Fibroblast of villous mesenchyme (primary cell): ENCODE data around the gene TRAK2. TPM values are rescaled to one million over a fixed set of nuclear protein-coding genes. Genes with fewer than 3 reads are reported as not detected.
A peak's percentile ranks its signal among the peaks of the same experiment; 100 is the strongest.
"Not testable (repeated sequence)": the region's sequence is repeated elsewhere in the genome, so short reads cannot be mapped to it uniquely, and the experiment has no call there.

ENCODE experiments used
- DNase-seq: peaks from one replicate; pipeline ENCODE4 v3.0.0-alpha.2; 2010; ENCODE audit warnings: low read depth
- H3K4me3 ChIP-seq: 2 replicates; pipeline ENCODE4 v1.5.1; 2011; ENCODE audit warnings: low read depth, mild to moderate bottlenecking, low read length
- CTCF ChIP-seq: IDR thresholded peaks from 2 replicates; pipeline ENCODE4 v1.5.1; 2012; ENCODE audit warnings: low read depth, mild to moderate bottlenecking, low read length; ENCODE audit not compliant: insufficient read depth
- total RNA-seq: library from RNA; depleted of rRNA; stranded (reverse); fragments of >200 nt; gene quantifications from 2 replicates; pipeline ENCODE4 v1.2.3, GENCODE V29; 2012

TRAK2 gene
- total RNA-seq, 1 donor = 51.0 TPM

DNA sequence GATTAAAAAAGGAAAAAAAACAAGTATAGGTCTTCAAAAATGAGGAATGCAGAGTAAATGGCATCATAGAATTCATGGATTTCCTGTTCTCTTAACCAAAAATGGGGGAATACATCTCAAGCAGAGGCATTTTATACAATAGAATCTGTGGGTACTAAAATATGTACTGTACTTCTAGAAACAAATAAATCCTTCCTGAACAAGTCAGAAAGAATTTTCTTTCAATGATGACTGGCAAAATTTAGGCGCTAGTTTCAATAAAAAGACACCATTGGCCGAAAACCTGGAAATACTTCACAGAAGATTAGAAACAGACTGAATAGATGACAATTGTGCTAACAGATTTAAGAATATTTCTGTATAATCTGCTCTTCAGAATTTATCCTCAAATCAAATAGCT is 15.1 kb downstream of the TRAK2 start:
- no peak for DNase-seq
- H3K4me3 ChIP-seq = no peak overlapping the region
- no peak for TF ChIP-seq CTCF

DNA sequence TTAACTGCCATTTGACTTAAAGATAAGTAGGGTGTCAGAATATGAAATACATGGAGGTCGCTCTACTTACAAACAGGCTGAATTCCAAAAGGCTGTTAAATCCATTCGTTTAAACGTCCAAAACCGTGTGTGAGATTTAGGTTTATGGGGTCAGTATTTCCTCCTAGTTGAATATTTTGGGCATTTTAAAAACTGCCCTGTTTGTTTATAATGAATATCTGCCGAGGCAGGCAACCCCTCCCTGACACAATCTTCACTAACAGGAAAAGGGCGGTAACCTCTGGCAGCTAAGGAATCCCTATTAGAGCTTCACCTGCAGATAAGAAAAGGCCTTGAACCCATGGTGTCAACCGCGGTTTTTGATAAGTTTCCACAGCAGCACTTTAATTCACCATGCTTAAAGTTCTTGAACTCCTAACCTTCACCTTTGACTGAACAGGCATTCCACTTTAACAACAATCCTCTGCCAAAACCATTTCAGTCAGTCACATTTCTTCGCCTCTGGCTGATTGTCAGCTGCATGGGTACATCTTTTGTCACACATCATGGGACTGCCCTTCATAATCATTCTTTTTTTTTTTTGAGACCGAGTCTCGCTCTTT is 17.8 kb downstream of the TRAK2 start:
- no peak for TF ChIP-seq CTCF
- no peak overlapping the region for H3K4me3 ChIP-seq
- no peak for DNase-seq

- TF ChIP-seq CTCF = no peak
- peak; percentile 63 for DNase-seq
- H3K4me3 ChIP-seq = no peak overlapping the region
These were observed 18.5 kb downstream of the TRAK2 start for GRCh38 chr2:201432621-201433393.

DNA sequence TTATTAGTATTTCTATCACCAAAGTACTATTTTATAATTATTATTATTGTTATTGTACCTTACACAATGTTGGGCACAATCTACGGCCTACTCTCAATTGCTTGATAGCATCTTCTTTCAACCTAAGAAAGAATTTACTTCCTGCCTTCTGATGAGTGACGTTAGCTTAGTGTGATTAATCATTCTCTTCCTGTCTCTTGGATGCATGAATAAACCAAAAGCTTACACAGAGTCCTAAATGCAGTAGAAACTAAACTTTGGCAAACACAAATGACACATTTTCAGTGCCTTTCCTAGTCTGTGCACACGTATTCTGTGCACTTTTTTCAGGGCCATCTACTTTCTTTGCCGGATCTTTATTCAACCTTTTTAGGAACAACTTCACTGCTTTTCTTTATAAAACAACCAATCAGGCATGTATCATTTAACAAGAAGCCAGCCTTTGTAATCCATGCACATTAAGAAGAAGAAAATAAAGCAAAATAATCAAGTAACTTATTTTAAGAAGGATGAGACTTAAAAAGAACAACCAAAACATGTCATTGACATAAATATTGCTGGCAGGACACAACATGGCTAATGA is 19.1 kb downstream of the TRAK2 start:
- H3K4me3 ChIP-seq = no peak overlapping the region
- DNase-seq = no peak
- no peak for TF ChIP-seq CTCF

DNA sequence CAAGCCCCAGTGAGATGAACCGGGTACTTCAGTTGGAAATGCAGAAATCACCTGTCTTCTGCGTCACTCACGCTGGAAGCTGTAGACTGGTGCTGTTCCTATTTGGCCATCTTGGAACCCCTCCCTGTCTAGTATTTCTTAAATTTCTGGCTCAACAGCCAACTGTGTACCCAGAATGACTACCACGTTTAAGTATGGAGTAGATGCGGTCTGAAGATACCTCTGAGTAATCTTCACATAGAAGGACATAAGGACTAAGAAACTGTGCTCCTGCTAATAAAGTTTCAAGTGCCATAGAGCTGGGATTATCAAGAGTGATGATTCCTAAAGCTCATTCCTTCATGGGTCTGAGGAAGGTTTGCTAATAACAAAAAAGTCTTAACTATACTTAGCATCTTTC is 20.4 kb downstream of the TRAK2 start:
- DNase-seq = no peak
- H3K4me3 ChIP-seq = no peak overlapping the region
- no peak for TF ChIP-seq CTCF

DNA sequence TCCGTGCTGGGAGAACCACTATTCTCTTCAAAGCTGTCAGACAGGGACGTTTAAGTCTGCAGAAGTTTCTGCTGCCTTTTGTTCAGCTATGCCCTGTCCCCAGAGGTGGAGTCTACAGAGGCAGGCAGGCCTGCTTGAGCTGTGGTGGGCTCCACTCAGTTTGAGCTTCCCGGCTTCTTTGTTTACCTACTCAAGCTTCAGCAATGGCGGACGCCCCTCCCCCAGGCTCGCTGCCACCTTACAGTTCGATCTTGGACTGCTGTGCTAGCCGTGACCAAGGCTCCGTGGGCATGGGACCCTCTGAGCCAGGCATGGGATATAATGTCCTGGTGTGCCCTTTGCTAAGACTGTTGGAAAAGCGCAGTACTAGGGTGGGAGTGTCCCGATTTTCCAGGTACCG is 20.9 kb downstream of the TRAK2 start:
- DNase-seq, H3K4me3 ChIP-seq: not testable (repeated sequence)

- not testable (repeated sequence) for H3K4me3 ChIP-seq, DNase-seq
These were observed 21.4 kb downstream of the TRAK2 start for GRCh38 chr2:201429835-201430234.

- H3K4me3 ChIP-seq, DNase-seq: not testable (repeated sequence)
These were observed 22.9 kb downstream of the TRAK2 start for GRCh38 chr2:201428366-201428765.
